Ishikawa (cell line): ENCODE results near the gene STX2.
A peak's percentile ranks its signal among the peaks of the same experiment; 100 is the strongest.

ENCODE experiments used
- CEBPB ChIP-seq: IDR thresholded peaks from 2 replicates; pipeline ENCODE4 v1.6.1; 2012
- CREB1 ChIP-seq: IDR thresholded peaks from 2 replicates; pipeline ENCODE4 v1.6.1; 2012; ENCODE audit warnings: low read depth
- EGR1 ChIP-seq: IDR thresholded peaks from 2 replicates; pipeline ENCODE4 v1.6.1; 2012
- EP300 ChIP-seq: IDR thresholded peaks from 2 replicates; pipeline ENCODE4 v1.6.1; 2012; ENCODE audit warnings: borderline replicate concordance
- FOXM1 ChIP-seq: IDR thresholded peaks from 2 replicates; pipeline ENCODE4 v1.6.1; 2012; ENCODE audit warnings: low read depth, borderline replicate concordance
- NFIC ChIP-seq: IDR thresholded peaks from 2 replicates; pipeline ENCODE4 v1.6.1; 2012
- TAF1 ChIP-seq: IDR thresholded peaks from 2 replicates; pipeline ENCODE4 v1.6.1; 2012; ENCODE audit warnings: low read depth, mild to moderate bottlenecking
- TCF12 ChIP-seq: IDR thresholded peaks from 2 replicates; pipeline ENCODE4 v1.6.1; 2012; ENCODE audit warnings: low read depth
- TEAD4 ChIP-seq: IDR thresholded peaks from 2 replicates; pipeline ENCODE4 v1.6.1; 2012
- YY1 ChIP-seq: IDR thresholded peaks from 2 replicates; pipeline ENCODE4 v1.6.1; 2012; ENCODE audit warnings: low read depth
- ZBTB7A ChIP-seq: IDR thresholded peaks from 2 replicates; pipeline ENCODE4 v1.6.1; 2012; ENCODE audit warnings: low read depth
- TF ChIP-seq, protein P1 (sequence below): IDR thresholded peaks from 2 replicates; pipeline ENCODE4 v1.6.1; 2012
- TF ChIP-seq, protein P2 (sequence below): IDR thresholded peaks from 2 replicates; pipeline ENCODE4 v1.6.1; 2012; ENCODE audit warnings: low read depth, mild to moderate bottlenecking

GRCh38 chr12:130838284-130838950, 633 bp downstream of the STX2 start:
- TF ChIP-seq CEBPB (no peak), FOXM1 (no peak), EGR1 (no peak), NFIC (no peak), ZBTB7A (peak; percentile 31; the same call in 1 of the 2 replicates), YY1 (no peak), CREB1 (no peak), TCF12 (no peak), EP300 (no peak), TAF1 (no peak), TEAD4 (no peak)
- TF ChIP-seq, protein P1, sequence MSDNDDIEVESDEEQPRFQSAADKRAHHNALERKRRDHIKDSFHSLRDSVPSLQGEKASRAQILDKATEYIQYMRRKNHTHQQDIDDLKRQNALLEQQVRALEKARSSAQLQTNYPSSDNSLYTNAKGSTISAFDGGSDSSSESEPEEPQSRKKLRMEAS, result peak; percentile 31; the same call in 1 of the 2 replicates
- TF ChIP-seq, protein P2, sequence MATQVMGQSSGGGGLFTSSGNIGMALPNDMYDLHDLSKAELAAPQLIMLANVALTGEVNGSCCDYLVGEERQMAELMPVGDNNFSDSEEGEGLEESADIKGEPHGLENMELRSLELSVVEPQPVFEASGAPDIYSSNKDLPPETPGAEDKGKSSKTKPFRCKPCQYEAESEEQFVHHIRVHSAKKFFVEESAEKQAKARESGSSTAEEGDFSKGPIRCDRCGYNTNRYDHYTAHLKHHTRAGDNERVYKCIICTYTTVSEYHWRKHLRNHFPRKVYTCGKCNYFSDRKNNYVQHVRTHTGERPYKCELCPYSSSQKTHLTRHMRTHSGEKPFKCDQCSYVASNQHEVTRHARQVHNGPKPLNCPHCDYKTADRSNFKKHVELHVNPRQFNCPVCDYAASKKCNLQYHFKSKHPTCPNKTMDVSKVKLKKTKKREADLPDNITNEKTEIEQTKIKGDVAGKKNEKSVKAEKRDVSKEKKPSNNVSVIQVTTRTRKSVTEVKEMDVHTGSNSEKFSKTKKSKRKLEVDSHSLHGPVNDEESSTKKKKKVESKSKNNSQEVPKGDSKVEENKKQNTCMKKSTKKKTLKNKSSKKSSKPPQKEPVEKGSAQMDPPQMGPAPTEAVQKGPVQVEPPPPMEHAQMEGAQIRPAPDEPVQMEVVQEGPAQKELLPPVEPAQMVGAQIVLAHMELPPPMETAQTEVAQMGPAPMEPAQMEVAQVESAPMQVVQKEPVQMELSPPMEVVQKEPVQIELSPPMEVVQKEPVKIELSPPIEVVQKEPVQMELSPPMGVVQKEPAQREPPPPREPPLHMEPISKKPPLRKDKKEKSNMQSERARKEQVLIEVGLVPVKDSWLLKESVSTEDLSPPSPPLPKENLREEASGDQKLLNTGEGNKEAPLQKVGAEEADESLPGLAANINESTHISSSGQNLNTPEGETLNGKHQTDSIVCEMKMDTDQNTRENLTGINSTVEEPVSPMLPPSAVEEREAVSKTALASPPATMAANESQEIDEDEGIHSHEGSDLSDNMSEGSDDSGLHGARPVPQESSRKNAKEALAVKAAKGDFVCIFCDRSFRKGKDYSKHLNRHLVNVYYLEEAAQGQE, result no peak
